CD4-positive, alpha-beta T cell treated with Interleukin-4 for 1 hour (primary cell): ENCODE results near the gene NTSR1.

Experiments used
- DNase-seq, 2 donors: peaks; one replicate each; pipeline ENCODE4 v3.0.0-alpha.2; 2020 to 2022

The NTSR1 gene

DNA sequence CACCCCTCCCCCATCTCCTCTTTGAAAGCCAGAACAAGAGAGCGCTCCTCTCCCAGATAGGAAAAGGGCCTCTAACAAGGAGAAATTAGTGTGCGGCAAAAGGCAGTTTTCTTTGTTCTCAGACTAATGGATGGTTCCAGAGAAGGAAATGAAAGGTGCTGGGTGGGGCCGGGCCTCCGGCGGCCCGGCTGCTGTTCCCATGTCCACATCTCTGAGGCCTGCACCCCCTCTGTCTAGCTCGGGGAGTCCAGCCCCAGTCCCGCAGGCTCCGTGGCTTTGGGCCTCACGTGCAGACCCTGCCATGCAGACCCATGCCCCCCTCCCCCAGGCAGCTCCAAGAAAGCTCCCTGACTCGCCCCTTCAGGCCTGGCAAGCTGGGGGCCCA is 51.8 kb downstream of the NTSR1 start:
- DNase-seq: no peak

- no peak for DNase-seq
These were observed 52.5 kb downstream of the NTSR1 start for GRCh38 chr20:62760856-62761758.

GRCh38 chr20:62761759-62762131 is 53.1 kb downstream of the NTSR1 start:
- DNase-seq: no peak

GRCh38 chr20:62762376-62762775 is 53.7 kb downstream of the NTSR1 start:
- no peak for DNase-seq

DNA sequence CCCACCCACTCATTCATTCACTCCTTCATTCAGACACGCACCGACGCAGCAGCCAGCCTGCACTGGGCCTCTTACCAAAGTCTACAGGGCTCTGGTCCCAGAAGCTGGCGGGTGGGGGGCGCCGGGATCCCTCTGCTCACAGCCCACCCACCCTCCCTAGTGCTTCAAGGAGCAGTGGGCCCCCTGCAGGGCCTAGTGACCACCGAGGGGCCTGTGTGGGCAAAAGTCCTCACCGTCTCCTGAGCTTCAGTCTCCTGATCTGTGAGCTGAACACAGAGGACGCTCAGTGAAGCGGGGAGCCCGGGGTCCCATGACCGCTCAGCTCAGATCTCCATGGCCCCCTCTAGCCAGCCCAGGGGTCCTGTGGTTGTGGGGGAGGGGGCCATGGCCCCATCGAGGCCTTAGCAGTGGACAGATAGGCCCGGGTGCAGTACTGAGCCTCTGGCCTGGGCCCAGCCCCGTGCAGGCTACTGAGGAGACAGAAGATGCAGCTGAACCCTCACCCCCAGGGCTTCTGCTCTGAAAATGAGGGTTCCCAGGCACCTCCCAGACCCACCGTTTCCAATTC is 54.2 kb downstream of the NTSR1 start:
- DNase-seq: no peak

DNA sequence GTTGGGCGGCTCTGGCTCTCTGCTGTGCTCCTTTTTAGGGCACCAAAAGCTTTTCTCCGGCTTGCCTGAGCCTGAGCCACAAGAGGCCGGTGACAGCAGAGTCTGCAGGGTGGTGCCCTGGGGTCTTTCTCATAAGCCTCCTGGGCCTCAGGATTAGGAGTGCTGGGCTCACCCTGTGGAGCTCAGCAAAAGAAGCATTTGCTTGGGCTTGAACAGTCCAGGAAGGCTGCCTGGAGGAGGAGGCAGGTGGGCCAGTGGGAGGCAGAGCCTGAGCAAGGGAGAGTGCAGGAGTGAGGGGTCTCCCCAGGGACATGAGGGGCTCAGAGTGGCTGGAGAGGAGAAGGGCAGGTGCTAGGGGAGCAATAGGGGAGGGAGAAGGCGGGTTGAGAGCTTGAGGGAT is 54.8 kb downstream of the NTSR1 start:
- DNase-seq: no peak

DNA sequence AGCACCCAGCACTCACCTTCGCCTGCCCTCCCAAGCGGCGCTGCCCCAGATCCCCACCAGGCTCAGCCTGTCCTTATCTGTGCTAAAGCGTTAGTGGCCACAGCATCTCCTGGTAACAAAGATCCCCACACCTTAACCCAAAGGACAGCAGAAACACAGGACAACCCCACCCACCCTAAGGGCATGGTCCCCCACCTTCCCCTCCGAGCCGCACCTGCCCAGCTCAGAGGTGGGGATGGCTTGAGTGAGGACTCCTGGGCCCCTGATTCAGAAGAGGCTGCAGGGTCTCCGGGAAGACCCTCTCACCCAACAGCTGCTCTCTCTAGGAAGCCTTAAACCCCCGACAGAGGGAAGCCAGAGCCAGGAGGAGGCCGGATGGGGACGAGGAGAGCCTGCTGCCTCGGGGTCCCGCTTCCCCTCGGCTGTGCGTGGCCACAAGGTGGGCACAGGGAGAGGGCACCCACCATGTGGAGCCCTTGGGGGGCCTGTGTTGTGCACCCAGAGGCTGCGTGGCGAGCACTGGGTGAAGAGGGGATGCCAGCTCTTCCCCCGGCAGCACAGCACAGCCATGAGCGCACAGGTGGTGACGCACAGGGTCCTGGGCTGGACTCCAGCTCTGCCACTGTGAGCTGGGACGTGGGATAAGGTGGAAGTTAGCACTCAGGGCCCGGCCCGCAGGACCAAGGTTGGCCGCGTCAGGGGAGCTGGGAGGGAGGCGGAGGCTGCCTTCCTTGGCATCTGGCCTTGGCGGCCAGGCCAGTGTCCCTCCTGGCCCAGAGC is 55.7 kb downstream of the NTSR1 start:
- no peak for DNase-seq

DNA sequence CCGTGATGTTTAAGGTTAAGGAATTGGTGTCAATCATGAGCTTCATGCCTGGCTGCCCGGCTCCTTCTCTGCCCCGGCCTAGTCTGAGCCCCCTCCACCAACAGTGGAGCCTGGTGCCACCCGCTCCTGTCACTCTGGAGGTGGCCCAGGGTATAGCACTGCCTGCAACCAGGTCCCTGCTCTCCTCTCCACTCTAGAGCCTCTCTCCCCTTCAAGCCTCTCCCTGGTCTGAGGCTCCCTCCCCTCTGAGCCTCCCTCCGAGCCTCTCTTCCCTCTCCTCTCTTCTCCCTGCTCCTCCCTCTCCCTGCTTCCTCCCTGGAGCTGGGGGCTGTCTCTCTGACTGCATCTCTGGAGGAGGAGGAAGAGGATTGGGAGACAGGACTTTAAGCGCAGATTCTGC is 56.4 kb downstream of the NTSR1 start:
- no peak for DNase-seq

- DNase-seq: no peak
These were observed 56.9 kb downstream of the NTSR1 start for GRCh38 chr20:62765432-62766070.

- no peak for DNase-seq
These were observed 57.4 kb downstream of the NTSR1 start for GRCh38 chr20:62766071-62766450.

DNA sequence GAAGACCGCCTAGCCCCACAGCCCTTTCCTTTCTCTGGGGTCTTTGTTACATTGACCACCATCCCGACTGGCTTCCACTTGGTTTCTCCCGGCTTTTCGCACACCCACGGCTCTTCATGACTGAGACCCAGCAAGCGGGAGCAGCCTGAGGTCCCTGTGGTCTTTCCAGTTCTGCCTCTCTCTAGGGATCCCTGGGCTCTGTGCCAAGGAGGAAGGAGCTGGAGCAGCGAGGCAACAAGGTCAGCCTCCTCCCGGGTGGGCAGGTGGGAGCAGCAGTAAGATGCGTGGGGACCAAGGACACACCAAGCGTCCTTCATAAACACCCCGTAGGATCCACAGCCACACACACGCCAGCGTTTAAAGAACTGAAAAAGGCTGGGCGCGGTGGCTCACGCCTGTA is 58.1 kb downstream of the NTSR1 start:
- no peak for DNase-seq

- DNase-seq: no peak
These were observed 59.6 kb downstream of the NTSR1 start for GRCh38 chr20:62768234-62768546.

DNA sequence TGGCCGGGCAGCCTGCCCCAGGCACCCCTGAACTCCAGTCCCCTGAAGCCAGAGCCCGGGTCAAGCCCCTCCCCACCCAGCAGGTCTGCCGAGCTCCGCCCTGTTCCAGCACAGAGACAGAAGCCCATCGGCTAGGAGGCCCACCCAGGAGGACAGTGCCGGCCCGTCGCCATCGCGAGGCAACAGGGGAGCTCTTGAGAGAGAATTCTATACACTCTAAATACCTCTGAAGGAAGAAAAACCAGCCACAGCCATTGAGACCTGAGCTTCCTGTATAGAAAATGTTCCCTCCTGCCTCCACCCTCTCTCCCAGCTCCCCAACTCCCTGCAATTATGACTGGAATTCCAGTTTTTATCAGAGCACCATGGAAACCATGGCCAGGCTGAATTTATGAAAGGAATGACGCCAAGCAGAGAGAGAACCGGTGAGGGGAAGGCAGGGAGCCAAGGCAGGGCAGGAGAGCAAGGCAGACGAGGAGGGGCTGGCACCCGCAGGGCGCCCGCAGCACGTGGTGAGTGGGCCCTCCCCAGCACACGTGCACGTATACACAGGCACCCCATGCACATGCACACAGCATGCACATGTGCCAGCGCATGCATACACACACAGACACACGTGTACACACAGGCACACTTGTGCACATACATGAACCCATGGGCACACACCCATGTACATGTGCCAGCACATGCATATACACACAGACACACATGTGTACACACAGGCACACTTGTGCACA is 60.1 kb downstream of the NTSR1 start:
- no peak for DNase-seq

DNA sequence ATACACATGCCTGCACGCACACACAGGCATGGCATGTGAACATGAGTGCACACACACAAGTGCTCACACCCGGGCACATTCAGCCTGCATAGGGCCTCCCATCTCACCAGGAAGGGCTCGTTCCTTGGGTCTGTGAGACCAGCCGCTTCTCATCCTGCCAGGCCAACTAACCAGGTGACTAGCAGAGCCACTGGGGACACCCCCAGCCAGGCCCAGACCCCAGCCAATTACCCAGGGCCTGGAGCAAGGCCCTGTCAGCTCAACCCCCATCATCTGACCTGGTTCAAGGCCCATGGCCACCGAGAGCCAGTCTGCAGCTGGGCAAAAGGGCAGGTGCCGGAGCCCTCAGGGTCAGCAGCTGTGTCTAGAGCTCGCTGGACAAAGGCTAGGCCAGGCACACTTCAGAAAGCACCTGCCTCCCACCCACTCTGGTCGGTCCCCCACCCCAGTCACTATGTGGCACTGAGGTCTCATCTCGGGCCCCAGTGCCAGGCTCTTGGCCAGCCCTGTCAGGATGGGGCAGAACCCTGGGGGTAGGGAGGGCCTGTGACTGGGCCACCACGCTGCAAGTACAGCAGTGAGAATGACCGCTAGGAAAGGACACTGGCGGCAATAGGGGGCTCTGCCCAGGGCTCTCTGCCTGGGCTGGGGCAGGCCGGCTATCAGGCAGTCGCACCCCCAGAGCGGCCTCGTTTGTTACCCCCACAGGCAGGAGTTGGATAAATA is 60.9 kb downstream of the NTSR1 start:
- DNase-seq: no peak

DNA sequence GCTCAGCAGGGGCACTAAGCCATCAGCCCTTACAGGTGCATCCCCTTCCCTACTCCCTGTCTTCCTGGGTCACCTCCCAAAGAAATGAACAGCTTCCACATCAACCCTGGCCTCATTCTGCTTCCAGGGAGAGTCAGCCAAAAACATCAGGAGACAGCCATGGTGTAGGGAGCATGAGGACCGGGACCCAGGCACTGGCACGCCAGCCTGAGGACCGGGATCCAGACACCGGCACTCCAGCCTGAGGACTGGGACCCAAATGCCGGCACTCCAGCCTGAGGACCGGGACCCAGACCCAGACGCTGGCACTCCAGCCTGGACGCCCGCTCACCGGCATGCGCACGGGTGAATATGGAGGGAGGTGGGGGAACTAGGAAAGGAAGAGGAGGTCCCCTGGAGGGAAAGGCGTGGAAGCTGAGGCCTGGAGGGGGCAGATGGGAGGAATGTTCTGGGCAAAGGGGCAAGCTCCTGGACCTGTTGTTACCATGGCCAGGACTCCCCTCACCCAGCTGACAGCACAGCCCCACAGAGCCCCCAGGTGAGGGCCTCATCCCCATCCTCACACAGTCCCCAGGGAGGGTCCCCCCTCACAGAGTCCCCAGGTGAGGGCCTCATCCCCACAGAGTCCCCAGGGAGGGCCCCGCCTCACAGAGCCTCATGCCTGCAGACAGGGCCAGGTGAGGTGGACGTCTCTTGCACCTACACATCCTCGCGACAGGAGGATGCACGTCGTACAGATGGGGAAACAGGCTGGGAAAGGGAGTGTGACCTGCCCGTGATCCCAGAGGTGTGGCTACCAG is 61.7 kb downstream of the NTSR1 start:
- no peak for DNase-seq

DNA sequence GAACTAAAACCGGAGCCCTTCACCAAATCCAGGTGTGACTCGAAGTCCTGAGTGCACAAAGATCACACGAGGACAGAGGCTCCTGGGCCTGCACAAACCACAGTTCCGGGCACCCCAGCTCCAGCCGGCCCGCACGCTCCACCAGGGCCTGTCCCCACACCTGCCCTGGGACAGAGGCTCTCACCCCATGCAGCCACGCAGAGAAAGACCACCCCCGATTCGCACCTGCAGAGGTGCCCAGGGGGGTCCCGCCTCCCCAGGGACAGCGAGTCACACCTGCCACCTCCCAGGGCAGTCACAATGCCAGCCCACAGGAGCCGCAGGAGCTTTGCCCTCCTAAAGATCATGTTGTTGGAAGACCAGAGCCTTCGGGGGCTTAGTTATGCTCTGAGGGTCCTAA is 62.3 kb downstream of the NTSR1 start:
- DNase-seq: no peak

DNA sequence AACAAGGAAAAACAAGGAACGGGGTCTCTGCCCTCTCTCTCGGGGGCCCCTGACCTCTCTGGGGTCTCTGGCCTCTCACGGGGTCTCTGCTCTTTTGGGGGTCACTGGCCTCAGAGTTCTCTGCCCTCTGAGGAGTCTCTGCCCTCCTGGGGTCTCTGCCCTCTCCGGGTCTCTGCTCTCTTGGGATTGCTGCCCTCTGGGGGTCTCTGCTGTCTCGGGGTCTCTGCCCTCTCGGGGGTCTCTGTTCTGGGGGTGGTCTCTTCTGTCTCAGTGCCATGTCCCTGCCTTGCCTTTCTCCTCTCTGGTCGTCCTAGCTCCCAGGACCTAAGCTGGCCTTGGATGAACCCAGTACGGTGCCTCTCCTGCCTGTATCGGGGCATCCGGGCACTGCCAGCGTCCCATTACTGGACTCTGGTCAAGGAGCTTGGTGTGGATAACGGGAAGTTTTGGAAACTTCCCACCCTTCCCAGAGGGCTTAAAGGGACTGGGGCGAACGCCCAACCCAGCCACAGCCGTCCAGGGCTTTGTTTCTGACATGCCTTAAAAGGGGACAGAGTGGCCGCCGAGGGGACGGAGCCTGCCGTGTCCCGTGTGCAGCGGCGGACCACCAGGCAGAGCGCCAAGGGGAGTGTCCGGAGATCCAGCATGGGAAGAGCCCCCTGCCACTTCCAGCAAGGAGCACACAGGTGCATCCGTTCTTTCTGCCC is 62.9 kb downstream of the NTSR1 start:
- no peak for DNase-seq

DNA sequence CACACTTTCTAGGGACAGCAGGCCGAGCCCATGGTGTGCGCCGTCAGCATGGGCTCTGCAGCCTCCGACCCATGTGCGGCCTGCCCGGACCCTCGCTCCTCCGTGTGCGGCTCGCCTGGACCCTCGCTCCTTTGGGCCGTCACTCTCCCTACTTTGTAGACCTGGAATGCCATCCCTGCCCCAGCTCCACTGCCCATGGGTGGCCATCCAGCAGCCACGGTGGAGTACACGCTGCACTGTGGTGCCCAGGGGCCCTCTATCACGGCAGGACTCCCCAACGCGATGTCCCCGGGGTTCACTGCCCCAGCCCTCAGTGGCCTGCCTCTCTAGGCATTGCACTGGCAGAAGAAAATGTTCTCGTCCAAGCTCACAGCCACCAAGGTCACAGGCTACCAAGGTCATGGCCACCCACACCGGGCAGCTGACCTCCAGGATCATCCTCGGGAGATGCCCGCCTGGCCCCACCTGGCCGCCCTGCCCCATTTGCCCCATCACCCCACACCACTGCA is 63.5 kb downstream of the NTSR1 start:
- no peak for DNase-seq

DNA sequence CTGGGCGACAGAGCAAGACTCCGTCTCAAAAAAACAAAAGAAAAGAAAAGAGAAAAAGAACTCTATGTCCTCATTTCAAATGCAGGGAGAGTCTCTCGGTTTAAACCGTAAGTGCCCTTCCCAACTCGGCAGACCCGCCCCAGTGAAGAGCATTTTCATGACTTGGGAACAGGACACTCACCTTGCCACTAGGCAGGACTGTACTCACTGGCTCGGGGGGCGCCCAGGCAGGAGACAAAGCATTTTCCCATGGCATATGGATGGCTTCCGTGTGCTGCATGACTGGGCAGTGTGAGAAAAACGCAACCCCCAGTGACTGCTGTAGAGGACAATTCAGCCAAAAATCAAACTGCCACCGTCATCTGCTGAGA is 64.0 kb downstream of the NTSR1 start:
- no peak for DNase-seq
